ENCODE data around the gene EFNA5. TPM values are rescaled to one million over a fixed set of nuclear protein-coding genes. Genes with fewer than 3 reads are reported as not detected.

Gene EFNA5
- total and polyA plus RNA-seq, 10 of the 15 experiments (the other 5 are each of a cell fraction or from before 2014, with no cell fraction given) = 0.19 to 12.6 (median 3.9) TPM

DNA sequence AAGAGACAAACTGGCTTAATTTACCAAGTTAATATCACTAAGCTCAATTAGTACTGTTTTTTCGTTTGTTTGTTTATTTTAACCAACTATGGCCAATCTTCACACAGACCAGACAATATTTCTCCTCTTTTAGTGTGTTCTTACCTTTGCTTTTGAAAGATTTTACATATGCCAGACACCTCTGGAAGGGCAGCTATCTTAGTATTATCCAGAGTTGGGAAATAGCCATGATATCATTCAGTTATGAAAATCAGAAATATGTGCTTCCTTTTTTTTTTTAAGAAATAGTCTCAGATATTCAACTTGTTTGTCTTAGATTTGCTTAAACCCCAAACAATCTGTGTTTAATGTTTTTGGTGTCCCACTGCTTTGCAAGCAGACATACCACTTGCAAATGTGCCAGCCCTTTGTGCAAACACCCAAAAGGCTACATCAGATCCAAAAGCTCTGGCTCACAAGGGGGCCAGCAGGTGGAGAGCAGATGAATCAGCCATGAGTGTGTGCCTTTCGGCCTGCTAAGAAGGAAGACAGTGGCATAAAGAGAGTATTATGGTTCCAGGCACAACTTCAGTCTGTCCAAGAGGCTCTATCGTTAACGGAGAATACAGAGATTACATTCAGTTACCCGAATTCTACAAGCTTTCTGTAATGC lies 147.6 kb downstream of the EFNA5 start (continued):
- TF ChIP-seq ASH2L (IDR thresholded peaks at IDR 0.05; ENCODE audit: borderline replicate concordance, low read depth) (no peak), IKZF1 (conservative IDR thresholded peaks at IDR 0.05) (no peak)
- TF ChIP-seq, protein P1, sequence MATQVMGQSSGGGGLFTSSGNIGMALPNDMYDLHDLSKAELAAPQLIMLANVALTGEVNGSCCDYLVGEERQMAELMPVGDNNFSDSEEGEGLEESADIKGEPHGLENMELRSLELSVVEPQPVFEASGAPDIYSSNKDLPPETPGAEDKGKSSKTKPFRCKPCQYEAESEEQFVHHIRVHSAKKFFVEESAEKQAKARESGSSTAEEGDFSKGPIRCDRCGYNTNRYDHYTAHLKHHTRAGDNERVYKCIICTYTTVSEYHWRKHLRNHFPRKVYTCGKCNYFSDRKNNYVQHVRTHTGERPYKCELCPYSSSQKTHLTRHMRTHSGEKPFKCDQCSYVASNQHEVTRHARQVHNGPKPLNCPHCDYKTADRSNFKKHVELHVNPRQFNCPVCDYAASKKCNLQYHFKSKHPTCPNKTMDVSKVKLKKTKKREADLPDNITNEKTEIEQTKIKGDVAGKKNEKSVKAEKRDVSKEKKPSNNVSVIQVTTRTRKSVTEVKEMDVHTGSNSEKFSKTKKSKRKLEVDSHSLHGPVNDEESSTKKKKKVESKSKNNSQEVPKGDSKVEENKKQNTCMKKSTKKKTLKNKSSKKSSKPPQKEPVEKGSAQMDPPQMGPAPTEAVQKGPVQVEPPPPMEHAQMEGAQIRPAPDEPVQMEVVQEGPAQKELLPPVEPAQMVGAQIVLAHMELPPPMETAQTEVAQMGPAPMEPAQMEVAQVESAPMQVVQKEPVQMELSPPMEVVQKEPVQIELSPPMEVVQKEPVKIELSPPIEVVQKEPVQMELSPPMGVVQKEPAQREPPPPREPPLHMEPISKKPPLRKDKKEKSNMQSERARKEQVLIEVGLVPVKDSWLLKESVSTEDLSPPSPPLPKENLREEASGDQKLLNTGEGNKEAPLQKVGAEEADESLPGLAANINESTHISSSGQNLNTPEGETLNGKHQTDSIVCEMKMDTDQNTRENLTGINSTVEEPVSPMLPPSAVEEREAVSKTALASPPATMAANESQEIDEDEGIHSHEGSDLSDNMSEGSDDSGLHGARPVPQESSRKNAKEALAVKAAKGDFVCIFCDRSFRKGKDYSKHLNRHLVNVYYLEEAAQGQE (IDR thresholded peaks at IDR 0.05; ENCODE audit: low read depth, low read length) = no peak

DNA sequence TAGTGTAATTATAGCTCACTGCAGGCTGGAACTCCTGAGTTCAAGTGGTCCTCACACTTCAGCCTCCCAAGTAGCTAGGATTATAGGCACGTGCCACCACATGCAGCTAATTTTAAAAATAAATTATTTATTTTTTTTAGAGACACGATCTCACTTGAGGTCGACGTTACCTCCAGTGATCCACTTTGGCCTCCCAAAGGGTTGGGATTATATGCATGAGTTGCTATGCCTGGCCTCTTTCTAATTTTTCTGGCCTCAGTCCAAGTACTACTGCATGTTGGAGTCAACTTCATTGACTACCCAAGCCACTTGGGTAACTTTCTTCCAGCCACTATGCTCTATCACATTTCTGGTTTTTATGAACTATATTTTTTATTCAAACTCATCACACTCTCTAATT lies 148.3 kb downstream of the EFNA5 start:
- Histone ChIP-seq H3K9me3 (replicated peaks; ENCODE audit: control insufficient read depth, insufficient read depth, low read length) (no peaks in the 10 kb centered on the region), H3K79me2 (ENCODE audit: control insufficient read depth, insufficient read depth, low read length) (peaks cover 7% of the 10 kb centered on the region), H3K4me3 (no peak overlapping the region), H2AFZ (ENCODE audit: control insufficient read depth, low read depth, low read length) (no peak overlapping the region), H3K36me3 (ENCODE audit: control insufficient read depth in 2 of 2, insufficient read depth in 2 of 2, low read length in 1 of 2) (no peaks in the 10 kb centered on the region), H3K4me2 (ENCODE audit: control insufficient read depth, insufficient read depth) (no peak overlapping the region), H3K9ac (ENCODE audit: control insufficient read depth, insufficient read depth, low read length) (no peak overlapping the region), H3K27me3 (replicated peaks in 1 of 2; ENCODE audit: control insufficient read depth in 2 of 2, insufficient read depth in 2 of 2, low read length in 1 of 2) (no peaks in the 10 kb centered on the region), H3K27ac (ENCODE audit: control insufficient read depth, insufficient read depth) (no peak overlapping the region), H4K20me1 (ENCODE audit: control insufficient read depth, insufficient read depth) (no peaks in the 10 kb centered on the region), H3K4me1 (ENCODE audit: control insufficient read depth, insufficient read depth, low read length) (no peaks in the 10 kb centered on the region; the same call in 1 of the 2 replicates)
- CTCF ChIA-PET = interaction anchor here (1.0 to 1.6 kb wide), 3 partner anchors 9 to 162 kb away, joined by 4 to 5 read pairs (median 4); no protein-coding TSS in a partner anchor
- no peak for DNase-seq (ENCODE audit: low read depth, low spot score)
- SMC1A ChIA-PET (ENCODE audit: uncharacterized antibody, unreplicated experiment) = interaction anchor here (0.7 to 2.7 kb wide), 7 partner anchors 11 to 91 kb away, joined by 3 to 9 read pairs (median 4); no protein-coding TSS in a partner anchor
- in situ Hi-C loops (cut with MboI) (no loop called here), intact Hi-C loops (cut with micrococcal nuclease; ENCODE audit: unreplicated experiment) (no loop called here)
- WGBS (ENCODE audit: insufficient coverage, insufficient replicate concordance, low lambda C conversion rate, missing lambda C conversion rate) = 59% methylated on average over 4 of the region's 4 CpGs
- BruUV-seq (replicated peaks) = no TSS peak
- POLR2A ChIA-PET = interaction anchor here (0.6 kb wide), 2 partner anchors 109 to 398 kb away, joined by 3 read pairs; no protein-coding TSS in a partner anchor
- RAD21 ChIA-PET (ENCODE audit: unreplicated experiment) = no interaction called here
- ATAC-seq = no peak
- no peak for FAIRE-seq
- TF ChIP-seq BMI1 (IDR thresholded peaks at IDR 0.05; ENCODE audit: borderline replicate concordance) (no peak), CREM (IDR thresholded peaks at IDR 0.05; ENCODE audit: low read depth) (no peak), SPI1 (IDR thresholded peaks at IDR 0.05; ENCODE audit: borderline replicate concordance, insufficient read depth, low read depth, low read length) (no peak), WRNIP1 (IDR thresholded peaks at IDR 0.05; ENCODE audit: borderline replicate concordance, low read depth, low read length) (no peak), NR2C1 (IDR thresholded peaks at IDR 0.05) (no peak)
- TF ChIP-seq, protein P2, sequence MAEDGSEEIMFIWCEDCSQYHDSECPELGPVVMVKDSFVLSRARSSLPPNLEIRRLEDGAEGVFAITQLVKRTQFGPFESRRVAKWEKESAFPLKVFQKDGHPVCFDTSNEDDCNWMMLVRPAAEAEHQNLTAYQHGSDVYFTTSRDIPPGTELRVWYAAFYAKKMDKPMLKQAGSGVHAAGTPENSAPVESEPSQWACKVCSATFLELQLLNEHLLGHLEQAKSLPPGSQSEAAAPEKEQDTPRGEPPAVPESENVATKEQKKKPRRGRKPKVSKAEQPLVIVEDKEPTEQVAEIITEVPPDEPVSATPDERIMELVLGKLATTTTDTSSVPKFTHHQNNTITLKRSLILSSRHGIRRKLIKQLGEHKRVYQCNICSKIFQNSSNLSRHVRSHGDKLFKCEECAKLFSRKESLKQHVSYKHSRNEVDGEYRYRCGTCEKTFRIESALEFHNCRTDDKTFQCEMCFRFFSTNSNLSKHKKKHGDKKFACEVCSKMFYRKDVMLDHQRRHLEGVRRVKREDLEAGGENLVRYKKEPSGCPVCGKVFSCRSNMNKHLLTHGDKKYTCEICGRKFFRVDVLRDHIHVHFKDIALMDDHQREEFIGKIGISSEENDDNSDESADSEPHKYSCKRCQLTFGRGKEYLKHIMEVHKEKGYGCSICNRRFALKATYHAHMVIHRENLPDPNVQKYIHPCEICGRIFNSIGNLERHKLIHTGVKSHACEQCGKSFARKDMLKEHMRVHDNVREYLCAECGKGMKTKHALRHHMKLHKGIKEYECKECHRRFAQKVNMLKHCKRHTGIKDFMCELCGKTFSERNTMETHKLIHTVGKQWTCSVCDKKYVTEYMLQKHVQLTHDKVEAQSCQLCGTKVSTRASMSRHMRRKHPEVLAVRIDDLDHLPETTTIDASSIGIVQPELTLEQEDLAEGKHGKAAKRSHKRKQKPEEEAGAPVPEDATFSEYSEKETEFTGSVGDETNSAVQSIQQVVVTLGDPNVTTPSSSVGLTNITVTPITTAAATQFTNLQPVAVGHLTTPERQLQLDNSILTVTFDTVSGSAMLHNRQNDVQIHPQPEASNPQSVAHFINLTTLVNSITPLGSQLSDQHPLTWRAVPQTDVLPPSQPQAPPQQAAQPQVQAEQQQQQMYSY (CRISPR knock-in tag; IDR thresholded peaks at IDR 0.05) = no peak
- TF ChIP-seq, protein P3, sequence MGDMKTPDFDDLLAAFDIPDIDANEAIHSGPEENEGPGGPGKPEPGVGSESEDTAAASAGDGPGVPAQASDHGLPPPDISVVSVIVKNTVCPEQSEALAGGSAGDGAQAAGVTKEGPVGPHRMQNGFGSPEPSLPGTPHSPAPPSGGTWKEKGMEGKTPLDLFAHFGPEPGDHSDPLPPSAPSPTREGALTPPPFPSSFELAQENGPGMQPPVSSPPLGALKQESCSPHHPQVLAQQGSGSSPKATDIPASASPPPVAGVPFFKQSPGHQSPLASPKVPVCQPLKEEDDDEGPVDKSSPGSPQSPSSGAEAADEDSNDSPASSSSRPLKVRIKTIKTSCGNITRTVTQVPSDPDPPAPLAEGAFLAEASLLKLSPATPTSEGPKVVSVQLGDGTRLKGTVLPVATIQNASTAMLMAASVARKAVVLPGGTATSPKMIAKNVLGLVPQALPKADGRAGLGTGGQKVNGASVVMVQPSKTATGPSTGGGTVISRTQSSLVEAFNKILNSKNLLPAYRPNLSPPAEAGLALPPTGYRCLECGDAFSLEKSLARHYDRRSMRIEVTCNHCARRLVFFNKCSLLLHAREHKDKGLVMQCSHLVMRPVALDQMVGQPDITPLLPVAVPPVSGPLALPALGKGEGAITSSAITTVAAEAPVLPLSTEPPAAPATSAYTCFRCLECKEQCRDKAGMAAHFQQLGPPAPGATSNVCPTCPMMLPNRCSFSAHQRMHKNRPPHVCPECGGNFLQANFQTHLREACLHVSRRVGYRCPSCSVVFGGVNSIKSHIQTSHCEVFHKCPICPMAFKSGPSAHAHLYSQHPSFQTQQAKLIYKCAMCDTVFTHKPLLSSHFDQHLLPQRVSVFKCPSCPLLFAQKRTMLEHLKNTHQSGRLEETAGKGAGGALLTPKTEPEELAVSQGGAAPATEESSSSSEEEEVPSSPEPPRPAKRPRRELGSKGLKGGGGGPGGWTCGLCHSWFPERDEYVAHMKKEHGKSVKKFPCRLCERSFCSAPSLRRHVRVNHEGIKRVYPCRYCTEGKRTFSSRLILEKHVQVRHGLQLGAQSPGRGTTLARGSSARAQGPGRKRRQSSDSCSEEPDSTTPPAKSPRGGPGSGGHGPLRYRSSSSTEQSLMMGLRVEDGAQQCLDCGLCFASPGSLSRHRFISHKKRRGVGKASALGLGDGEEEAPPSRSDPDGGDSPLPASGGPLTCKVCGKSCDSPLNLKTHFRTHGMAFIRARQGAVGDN (IDR thresholded peaks at IDR 0.05) = no peak
